Trophoblast cell (in vitro differentiated cells and primary cell): ENCODE data around the gene LINGO4.

Experiments used
- DNase-seq, 2 donors: peaks; one replicate each; pipeline ENCODE4 v3.0.0-alpha.2; 2016
- H2AFZ ChIP-seq: 2 replicates; pipeline ENCODE4 v1.6.1; 2013; ENCODE audit warnings: low read length, moderate library complexity, mild to moderate bottlenecking; ENCODE audit not compliant: insufficient read depth, poor library complexity
- H2AK5ac ChIP-seq: 2 replicates; pipeline ENCODE4 v1.6.1; 2013; ENCODE audit warnings: mild to moderate bottlenecking, low read length
- H2BK120ac ChIP-seq: 2 replicates; pipeline ENCODE4 v1.6.1; 2013; ENCODE audit warnings: low read length, mild to moderate bottlenecking, moderate library complexity; ENCODE audit not compliant: insufficient read depth, poor library complexity
- H2BK12ac ChIP-seq: 2 replicates; pipeline ENCODE4 v1.6.1; 2013; ENCODE audit warnings: mild to moderate bottlenecking, low read length, moderate library complexity
- H2BK5ac ChIP-seq: 2 replicates; pipeline ENCODE4 v1.6.1; 2013; ENCODE audit warnings: low read length, low read depth, moderate library complexity, mild to moderate bottlenecking; ENCODE audit not compliant: poor library complexity
- H3K14ac ChIP-seq: 2 replicates; pipeline ENCODE4 v1.6.1; 2013; ENCODE audit warnings: mild to moderate bottlenecking, low read length
- H3K18ac ChIP-seq: 2 replicates; pipeline ENCODE4 v1.6.1; 2013; ENCODE audit warnings: mild to moderate bottlenecking, low read length
- H3K23ac ChIP-seq: 2 replicates; pipeline ENCODE4 v1.6.1; 2013; ENCODE audit warnings: low read length
- H3K27ac ChIP-seq: 2 replicates; pipeline ENCODE4 v1.5.1; 2013; ENCODE audit warnings: low read depth, mild to moderate bottlenecking, inconsistent platforms, low read length, moderate library complexity
- H3K27me3 ChIP-seq: 2 replicates; pipeline ENCODE4 v1.6.1; 2013; ENCODE audit warnings: inconsistent platforms, mild to moderate bottlenecking, low read length, moderate library complexity; ENCODE audit not compliant: insufficient read depth
- H3K36me3 ChIP-seq, 2 experiments: 1 replicate in 1 of 2; 2 replicates in 1 of 2; pipeline ENCODE4 v1.6.1; 2013; ENCODE audit warnings: low read length in 2 of 2, mild to moderate bottlenecking in 2 of 2, moderate library complexity in 1 of 2; ENCODE audit not compliant: insufficient read depth in 2 of 2, control insufficient read depth in 1 of 2
- H3K4ac ChIP-seq: 2 replicates; pipeline ENCODE4 v1.6.1; 2013; ENCODE audit warnings: low read depth, mild to moderate bottlenecking, low read length, moderate library complexity
- H3K4me1 ChIP-seq, 2 experiments: 1 replicate in 1 of 2; 2 replicates in 1 of 2; pipeline ENCODE4 v1.6.1; 2013; ENCODE audit warnings: low read length in 2 of 2, mild to moderate bottlenecking in 2 of 2, moderate library complexity in 1 of 2; ENCODE audit not compliant: insufficient read depth in 2 of 2, control insufficient read depth in 1 of 2
- H3K4me2 ChIP-seq: 2 replicates; pipeline ENCODE4 v1.6.1; 2013; ENCODE audit warnings: inconsistent platforms, mild to moderate bottlenecking, low read length, moderate library complexity
- H3K4me3 ChIP-seq: 2 replicates; pipeline ENCODE4 v1.5.1; 2013; ENCODE audit warnings: mild to moderate bottlenecking, low read depth, low read length, inconsistent platforms
- H3K79me1 ChIP-seq: one replicate; pipeline ENCODE4 v1.6.1; 2013; ENCODE audit warnings: low read length
- H3K79me2 ChIP-seq: 2 replicates; pipeline ENCODE4 v1.6.1; 2013; ENCODE audit warnings: low read length, mild to moderate bottlenecking; ENCODE audit not compliant: control insufficient read depth, insufficient read depth, poor library complexity
- H3K9ac ChIP-seq: 2 replicates; pipeline ENCODE4 v1.6.1; 2013; ENCODE audit warnings: mild to moderate bottlenecking, low read length
- H3K9me3 ChIP-seq: 2 replicates; pipeline ENCODE4 v1.6.1; 2013; ENCODE audit warnings: low read depth, mild to moderate bottlenecking, control low read depth, inconsistent platforms, low read length; ENCODE audit not compliant: insufficient read depth
- H4K12ac ChIP-seq: 2 replicates; pipeline ENCODE4 v1.6.1; 2013; ENCODE audit warnings: low read depth, mild to moderate bottlenecking, low read length, moderate library complexity
- H4K8ac ChIP-seq: 2 replicates; pipeline ENCODE4 v1.6.1; 2013; ENCODE audit warnings: low read depth, mild to moderate bottlenecking, low read length, moderate library complexity
- H4K91ac ChIP-seq: one replicate; pipeline ENCODE4 v1.6.1; 2013; ENCODE audit warnings: low read depth, mild to moderate bottlenecking, low read length, moderate library complexity
- WGBS: extraction: QIAGEN DNeasy Blood & Tissue Kit; methylation state at CpG from one replicate; pipeline ENCODE4 v1.1.7; 2013; ENCODE audit warnings: missing lambda C conversion rate; ENCODE audit not compliant: insufficient read length, insufficient coverage; ENCODE audit errors: extremely low coverage; 5-methylcytosine and 5-hydroxymethylcytosine counted together

The LINGO4 gene

DNA sequence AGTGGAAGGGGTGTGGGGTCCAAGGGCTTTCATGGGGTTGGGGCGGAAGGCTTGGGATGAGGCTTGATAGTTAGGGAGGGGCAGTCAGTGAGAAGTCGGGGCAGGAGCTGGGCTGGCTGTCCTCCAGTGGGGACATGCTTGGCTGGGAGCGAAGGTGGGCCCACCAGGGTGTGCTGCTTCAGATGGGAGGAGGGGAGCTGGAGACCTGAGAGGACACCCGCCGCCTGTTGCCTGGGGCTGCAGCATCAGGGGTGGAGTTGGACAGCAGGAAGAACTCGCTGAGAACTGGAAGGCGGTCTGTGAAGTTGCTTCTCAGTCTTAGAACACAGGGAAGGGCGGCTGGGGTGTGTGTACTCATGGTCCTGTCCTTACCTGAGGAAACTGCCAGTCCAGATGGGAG lies 46.7 kb upstream of the LINGO4 start:
- Histone ChIP-seq H4K8ac (no peak overlapping the region), H3K27me3 (no peaks in the 10 kb centered on the region), H4K12ac (no peak overlapping the region), H2BK5ac (no peak overlapping the region), H3K4me2 (no peak overlapping the region), H3K18ac (no peak overlapping the region), H3K4me3 (no peak overlapping the region), H3K4ac (no peak overlapping the region), H3K36me3 (no peaks in the 10 kb centered on the region), H3K79me1 (peaks cover 4% of the 10 kb centered on the region), H3K79me2 (no peaks in the 10 kb centered on the region), H3K9me3 (no peaks in the 10 kb centered on the region), H3K23ac (no peak overlapping the region), H2BK12ac (no peak overlapping the region), H3K4me1 (peaks cover 5 to 18% of the 10 kb centered on the region in 2 experiments), H3K27ac (no peak overlapping the region), H3K9ac (no peak overlapping the region), H2AFZ (no peak overlapping the region), H3K14ac (no peak overlapping the region), H4K91ac (no peak overlapping the region), H2AK5ac (no peak overlapping the region), H2BK120ac (no peak overlapping the region)
- no CpG with 5 or more reads among the region's 8 CpGs for WGBS
- DNase-seq, result no peak

DNA sequence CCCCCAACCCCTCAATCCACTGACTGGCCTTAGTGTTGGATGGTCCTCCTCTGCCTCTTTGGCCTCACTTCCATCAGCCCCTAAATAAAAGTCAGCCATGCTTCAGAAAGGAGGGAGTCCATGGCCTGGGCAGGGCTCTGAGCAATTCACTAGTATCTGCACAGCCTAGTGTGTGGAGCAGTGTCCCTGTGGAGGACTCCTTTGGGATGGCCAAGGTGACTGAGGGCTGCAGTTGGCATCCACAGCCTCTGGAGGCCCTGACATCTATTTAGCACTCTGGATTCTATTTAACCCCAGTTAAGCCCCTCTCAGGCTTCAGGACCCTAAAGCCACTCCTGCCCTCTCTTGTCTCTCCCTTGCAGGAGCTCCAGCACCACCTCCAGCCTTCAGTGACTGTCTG lies 44.7 kb upstream of the LINGO4 start:
- Histone ChIP-seq H3K14ac (no peak overlapping the region), H3K36me3 (no peaks in the 10 kb centered on the region), H4K12ac (no peak overlapping the region), H3K4me3 (no peak overlapping the region), H3K27me3 (no peaks in the 10 kb centered on the region), H2BK12ac (no peak overlapping the region), H3K9ac (no peak overlapping the region), H4K8ac (no peak overlapping the region), H2BK120ac (no peak overlapping the region), H2AK5ac (no peak overlapping the region), H3K79me1 (no peaks in the 10 kb centered on the region), H3K9me3 (no peaks in the 10 kb centered on the region), H4K91ac (no peak overlapping the region), H3K23ac (no peak overlapping the region), H3K27ac (no peak overlapping the region), H3K4ac (no peak overlapping the region), H3K4me2 (no peak overlapping the region), H3K4me1 (peaks cover 8 to 21% of the 10 kb centered on the region in 2 experiments), H3K18ac (no peak overlapping the region), H2BK5ac (no peak overlapping the region), H3K79me2 (no peaks in the 10 kb centered on the region), H2AFZ (no peak overlapping the region)
- no peak for DNase-seq

DNA sequence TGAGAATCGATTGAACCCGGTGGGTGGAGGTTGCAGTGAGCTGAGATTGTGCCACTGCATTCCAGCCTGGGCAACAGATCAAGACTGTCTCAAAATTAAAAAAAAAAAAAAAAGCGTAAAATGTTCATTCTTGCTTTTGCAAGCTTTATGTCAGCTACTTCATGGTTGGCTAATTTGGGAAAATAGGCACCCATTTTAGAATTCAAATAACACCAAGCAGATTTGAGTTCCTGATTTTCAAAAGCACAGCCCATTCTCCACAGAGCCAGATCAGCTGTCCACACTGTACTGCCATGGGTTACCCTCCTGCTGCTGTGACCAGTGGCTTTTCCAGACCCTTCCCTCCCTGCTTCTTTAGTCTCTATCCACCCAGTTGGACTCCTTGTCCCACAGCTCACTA lies 43.9 kb upstream of the LINGO4 start:
- Histone ChIP-seq H2BK12ac (no peak overlapping the region), H3K79me1 (no peaks in the 10 kb centered on the region), H4K12ac (no peak overlapping the region), H2AK5ac (no peak overlapping the region), H3K27me3 (no peaks in the 10 kb centered on the region), H2BK5ac (no peak overlapping the region), H3K9ac (no peak overlapping the region), H4K91ac (no peak overlapping the region), H3K14ac (no peak overlapping the region), H4K8ac (no peak overlapping the region), H3K4me3 (no peak overlapping the region), H3K9me3 (no peaks in the 10 kb centered on the region), H3K4ac (no peak overlapping the region), H3K79me2 (no peaks in the 10 kb centered on the region), H3K18ac (no peak overlapping the region), H2BK120ac (no peak overlapping the region), H3K4me2 (no peak overlapping the region), H3K27ac (no peak overlapping the region), H3K36me3 (no peaks in the 10 kb centered on the region), H2AFZ (no peak overlapping the region), H3K23ac (no peak overlapping the region), H3K4me1 (peaks cover 8 to 21% of the 10 kb centered on the region in 2 experiments)
- no peak for DNase-seq
- WGBS, result no CpG with 5 or more reads among the region's 3 CpGs

DNA sequence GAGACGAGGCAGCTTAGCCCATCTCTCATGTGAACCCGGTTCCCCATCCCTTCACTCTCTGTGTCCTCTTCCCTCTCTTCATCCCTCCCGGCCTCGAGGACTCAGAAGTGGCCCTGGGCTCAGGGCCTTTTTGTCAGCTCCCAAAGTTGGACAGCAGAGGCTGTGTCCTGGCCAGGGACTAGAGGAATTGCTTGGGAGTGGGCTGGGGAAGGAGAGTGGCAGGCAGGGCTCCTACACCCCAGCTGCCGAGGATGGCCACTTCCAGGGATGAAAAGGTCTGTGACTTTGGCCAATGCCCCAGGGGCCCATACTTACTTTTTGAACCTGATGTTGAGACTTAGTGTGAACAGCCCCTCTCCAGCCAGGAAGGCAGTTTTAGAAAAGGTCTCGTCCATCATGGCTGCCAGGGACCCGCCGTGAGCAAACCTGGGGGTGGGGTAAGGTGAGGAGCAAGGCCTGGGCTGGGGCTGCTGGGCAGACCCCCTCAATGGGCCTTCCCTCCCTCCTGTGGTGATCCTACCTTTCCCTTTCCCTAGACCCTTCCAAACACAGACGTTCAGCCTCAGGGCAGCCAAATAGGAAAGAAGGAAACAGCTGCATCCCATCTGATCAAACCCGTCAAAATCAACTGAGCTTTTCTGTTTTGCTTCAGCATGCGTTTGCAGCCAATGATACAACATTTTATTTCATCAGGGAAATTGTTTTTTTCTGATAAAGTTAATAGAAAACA lies 42.8 kb upstream of the LINGO4 start:
- WGBS, result no CpG with 5 or more reads among the region's 11 CpGs
- H2BK12ac ChIP-seq, result no peak overlapping the region

More for the DNA sequence above, 42.8 kb upstream of the LINGO4 start:
- Histone ChIP-seq H3K27ac (no peak overlapping the region), H3K9me3 (no peaks in the 10 kb centered on the region), H4K12ac (no peak overlapping the region), H2AFZ (no peak overlapping the region), H4K91ac (no peak overlapping the region), H2BK5ac (no peak overlapping the region), H2AK5ac (peak overlapping the region; percentile 26), H4K8ac (no peak overlapping the region), H3K27me3 (no peaks in the 10 kb centered on the region), H3K18ac (no peak overlapping the region), H3K23ac (no peak overlapping the region), H3K4me3 (no peak overlapping the region), H3K14ac (no peak overlapping the region), H3K4me2 (no peak overlapping the region), H3K79me1 (no peaks in the 10 kb centered on the region), H3K4me1 (peaks cover 8 to 21% of the 10 kb centered on the region in 2 experiments), H3K36me3 (no peaks in the 10 kb centered on the region), H2BK120ac (no peak overlapping the region), H3K79me2 (no peaks in the 10 kb centered on the region), H3K4ac (no peak overlapping the region), H3K9ac (no peak overlapping the region)
- DNase-seq, result no peak
